HG03457 (cell line): ENCODE measurements around the gene BRDT.
"Not testable (repeated sequence)": the region's sequence is repeated elsewhere in the genome, so short reads cannot be mapped to it uniquely, and the experiment has no call there.

Experiments
- ATAC-seq: cut with Tn5 transposase; IDR thresholded peaks from one replicate; pipeline ENCODE4 v1.9.1; 2021; ENCODE audit warnings: moderate number of reproducible peaks; ENCODE audit not compliant: unreplicated experiment

The BRDT gene

GRCh38 chr1:91981996-91982609, 32.9 kb downstream of the BRDT start:
- ATAC-seq = no peak

DNA sequence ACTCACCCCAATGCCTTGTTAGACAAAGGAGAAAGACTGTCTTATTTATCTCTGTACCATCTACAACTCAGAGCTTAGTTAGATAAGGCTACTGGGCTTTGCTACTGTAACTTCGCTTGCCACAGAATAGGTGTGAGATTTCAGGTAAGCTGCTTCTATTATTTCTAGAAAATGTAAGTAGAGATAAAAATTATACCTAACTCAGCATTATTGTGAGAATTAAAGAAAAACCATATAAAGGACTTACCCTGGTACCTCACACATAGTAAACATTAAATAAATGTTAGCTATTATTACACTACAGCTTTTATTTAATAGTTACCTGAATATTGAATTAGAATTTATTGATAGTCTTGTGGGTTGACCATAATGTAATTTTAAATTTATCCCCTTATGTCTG, 44.1 kb downstream of the BRDT start:
- ATAC-seq = no peak

DNA sequence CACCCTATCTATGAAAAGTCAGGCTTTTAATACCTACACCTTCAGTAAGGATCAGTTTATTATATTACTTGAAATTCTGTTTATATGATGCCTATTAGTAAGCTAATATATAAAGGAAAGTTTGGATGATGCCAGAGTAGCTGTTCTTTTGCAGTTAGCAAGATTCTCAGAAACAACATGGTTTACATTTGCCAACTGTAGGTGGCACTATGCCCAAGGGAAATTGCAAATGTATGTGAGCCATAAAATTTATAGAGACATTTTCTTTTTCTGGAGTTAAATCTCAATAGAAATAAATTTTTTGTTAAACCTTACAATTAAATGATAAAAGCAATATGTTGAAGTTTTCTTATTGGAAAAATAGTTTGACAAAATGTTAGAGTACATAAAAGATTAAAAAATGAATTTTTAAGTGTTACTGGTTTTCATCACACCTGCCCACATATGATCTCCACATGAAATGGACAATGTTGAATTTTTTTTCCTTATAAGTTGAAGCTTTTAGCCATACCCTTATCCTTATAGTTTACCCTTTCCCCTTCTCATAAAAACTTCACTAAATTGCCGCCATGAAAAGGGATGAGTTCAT, 48.5 kb downstream of the BRDT start:
- no peak for ATAC-seq

DNA sequence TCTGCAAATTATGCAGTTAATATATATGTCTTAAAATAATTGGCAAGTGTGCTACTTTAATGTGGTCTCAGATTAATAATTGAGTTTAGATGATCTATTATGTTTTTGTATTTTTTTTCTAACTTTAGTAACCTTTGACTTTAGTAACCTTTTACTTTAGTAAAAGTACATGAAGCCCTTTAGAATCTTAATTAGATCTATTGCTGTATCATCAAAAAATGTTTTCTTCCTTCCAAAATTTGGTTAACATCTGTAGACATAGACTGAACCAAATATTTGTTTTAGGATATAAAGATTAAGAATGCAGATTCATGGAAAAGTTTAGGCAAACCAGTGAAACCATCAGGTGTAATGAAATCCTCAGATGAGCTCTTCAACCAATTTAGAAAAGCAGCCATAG, 54.9 kb downstream of the BRDT start:
- no peak for ATAC-seq

- ATAC-seq = no peak
Measured at GRCh38 chr1:92013923-92014322, 64.7 kb downstream of the BRDT start.

DNA sequence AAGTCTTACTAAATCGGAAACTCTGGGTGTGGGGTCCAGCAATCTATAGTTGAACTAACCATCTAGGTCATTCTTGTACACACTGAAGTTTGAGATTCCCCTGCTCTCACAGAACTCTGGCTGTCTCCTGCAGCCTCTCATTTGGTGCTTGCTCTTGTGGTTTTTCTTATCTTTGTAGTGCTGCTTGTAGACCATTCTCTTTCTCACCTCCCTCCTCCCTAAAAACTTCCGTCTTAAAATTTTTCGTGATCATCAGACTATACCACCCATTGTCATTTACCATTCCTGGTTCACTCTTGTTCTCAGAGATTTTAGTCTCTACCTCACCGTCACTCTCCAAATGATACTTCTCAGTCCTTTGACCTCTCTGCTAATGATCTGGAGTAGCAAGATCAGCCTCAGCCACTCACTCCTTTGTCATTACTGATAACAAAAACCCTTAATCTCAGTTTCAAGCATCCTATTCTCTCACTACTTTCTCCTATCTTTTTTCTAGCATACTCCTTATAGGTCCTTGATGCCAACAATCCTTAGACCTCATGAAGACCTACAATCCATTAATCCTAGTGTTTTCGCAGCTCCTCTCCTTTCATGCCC, 67.6 kb downstream of the BRDT start:
- ATAC-seq = no peak

GRCh38 chr1:92017656-92018055, 68.5 kb downstream of the BRDT start:
- no peak for ATAC-seq

DNA sequence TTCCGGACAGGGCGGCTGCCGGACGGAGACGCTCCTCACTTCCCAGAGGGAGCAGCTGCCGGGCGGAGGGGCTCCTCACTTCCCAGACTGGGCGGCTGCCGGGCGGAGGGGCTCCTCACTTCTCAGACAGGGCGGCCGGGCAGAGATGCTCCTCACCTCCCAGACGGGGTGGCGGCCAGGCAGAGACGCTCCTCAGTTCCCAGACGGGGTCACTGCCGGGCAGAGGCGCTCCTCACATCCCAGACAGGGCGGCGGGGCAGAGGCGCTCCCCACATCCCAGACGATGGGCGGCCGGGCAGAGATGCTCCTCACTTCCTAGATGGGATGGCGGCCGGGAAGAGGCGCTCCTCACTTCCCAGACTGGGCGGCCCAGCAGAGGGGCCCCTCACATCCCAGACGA, 76.8 kb downstream of the BRDT start:
- ATAC-seq = not testable (repeated sequence)

GRCh38 chr1:92026806-92027205, 77.6 kb downstream of the BRDT start:
- no peak for ATAC-seq

DNA sequence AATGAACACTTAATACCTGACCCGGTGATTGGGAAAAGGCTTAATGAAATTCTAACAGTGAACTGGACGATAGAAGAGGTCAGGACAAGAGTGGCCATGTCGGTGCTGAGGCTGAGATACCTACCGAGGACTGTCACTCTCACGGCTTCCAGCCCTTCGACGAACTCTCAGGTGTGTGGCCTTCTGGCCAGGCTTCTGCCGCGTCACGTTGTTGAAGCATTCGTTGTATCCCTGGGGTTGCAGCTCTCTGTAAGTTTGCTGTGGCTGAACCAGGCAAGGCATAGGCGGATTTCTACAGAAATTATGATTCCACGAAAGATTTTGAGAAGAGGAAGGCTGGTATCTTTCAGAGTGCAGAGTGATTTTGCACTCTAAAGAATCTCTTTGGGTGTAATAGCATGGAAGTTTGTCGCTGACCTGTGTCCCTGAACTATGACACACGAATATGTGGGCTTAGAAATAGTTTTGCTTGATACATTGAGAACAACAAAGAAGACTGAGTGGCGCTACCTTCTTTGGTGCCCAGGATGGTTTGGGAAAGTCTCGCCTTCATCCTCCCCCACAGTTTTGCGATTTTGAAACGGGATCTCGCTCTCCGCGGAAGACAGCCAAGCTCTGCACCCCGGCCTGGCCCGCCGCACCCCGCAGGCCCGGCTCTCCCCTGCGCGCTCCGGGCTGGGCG, 80.2 kb downstream of the BRDT start:
- ATAC-seq = no peak

DNA sequence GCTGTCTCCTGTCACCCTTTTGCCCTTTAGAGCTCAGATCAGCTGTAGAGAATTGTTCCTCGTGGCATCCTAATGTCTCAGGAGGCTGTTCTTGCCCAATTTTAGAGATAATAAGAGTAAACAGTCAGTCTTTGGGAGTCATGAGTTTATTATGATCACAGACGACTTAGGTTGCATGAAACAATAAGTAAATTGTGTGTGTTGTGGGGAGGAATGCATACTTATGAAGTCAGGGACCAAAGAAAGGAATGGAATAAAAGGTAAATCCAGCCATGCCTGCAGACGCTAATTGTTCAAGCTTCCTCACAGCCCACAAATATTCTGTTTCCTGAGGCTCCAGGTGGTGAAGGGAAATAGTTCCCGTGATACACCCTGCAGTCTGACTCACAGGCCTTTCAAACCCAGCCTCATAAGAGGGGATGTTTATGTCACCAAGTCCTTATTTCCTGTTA, 81.5 kb downstream of the BRDT start:
- no peak for ATAC-seq

DNA sequence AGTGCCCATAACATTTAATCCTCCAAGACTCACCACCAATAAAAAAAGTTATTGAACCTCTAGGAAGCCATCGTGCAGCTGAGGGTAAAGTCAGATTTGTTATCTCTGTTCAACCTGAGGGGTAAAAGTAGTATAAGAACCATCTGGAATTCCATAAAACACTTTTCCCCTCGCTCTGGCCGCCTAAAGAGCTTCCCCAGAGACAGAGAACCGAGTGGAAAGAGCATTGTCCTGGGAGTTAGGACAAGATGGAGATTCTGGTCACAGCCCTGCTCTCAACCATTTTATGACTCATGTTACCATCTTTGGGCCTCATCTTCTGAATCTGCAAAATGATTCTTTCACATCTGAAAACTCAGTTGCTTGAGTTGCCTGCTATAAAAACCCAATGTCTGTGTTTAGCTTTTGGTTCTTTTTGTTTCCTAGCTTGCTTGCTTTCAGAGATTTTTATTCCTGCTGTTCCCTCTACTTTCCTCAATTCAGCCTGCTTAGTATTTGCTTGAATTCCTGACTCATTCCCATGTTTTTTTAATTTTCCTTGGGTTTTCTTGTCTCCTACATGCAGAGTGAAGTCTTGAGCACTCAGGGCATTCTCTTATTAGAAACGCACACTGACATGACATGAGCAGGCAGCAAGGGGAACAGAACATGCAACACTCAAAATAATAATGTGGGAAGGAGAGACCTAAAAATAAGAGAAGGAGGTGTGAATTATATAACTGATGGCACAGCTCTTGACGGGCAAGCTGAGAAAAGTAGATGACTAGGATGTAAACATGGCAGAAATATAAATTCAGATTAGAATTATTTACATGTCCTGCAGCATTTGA, 82.3 kb downstream of the BRDT start:
- ATAC-seq = no peak

DNA sequence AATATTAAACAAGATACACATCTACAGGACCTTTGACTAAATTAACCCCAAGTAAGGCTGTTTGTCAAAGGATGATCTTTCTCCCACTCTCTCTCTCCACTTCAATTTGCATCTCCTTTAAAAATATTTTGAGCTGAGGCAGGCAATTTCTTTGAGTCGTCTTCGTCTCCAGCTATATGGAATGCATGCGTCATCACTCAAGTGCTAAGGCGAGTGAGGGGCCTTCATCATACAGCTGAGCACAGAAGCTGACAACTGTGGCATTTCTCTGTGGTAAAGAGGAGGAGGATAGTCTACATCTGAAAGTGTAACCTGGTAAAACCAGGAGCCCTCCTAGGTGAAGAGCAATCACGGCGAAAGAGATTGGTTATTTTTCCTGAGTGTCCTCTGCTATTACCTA, 88.2 kb downstream of the BRDT start:
- no peak for ATAC-seq

DNA sequence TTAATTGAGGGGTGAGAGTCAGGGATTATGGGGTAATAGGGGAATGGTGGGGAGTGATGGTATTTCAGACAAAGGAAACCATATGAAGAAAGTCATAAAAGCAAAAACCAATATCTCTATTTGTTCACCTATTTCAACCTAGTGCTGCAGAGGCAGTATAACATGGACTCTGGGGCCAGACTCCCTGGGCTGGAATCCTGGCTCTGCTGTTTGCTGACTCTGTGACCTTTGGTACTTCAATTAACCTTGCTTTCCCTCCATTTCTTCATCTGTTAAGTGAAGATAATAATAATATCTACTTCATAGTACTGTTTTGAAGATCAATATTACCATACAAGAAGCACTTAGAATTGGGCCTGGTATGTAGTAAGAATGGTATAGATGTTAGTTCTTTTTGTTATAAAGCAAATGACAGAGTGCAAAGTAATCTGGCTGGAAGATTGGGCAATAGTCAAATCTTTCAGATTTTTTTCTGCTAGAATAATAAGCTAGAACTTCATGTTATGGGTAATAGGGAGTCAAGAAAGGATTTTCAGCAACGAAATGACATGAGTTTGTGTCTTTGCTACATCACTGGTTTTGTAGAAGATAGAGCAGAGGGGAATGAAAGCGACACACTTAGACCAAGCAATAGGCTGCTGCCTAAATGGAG, 89.6 kb downstream of the BRDT start:
- ATAC-seq = no peak

DNA sequence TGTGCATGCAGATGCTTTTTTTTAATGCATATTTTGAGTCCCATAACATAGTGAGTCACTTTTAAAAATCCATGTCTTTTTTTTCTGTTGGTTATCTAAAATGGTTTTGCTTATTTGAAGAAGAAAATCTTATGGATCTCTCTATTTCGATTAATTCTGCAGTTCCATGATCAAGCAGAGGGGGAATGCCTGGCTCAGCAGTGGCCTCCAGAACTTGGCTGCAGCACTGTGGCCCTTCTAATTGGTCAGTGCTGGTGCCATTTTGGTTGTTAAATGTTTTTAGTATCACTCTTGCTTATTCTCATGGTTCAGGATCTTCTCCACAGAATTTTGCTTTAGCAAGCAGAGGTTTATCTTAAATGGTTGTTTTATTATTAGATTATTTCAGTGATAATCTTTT, 91.8 kb downstream of the BRDT start:
- ATAC-seq = no peak

DNA sequence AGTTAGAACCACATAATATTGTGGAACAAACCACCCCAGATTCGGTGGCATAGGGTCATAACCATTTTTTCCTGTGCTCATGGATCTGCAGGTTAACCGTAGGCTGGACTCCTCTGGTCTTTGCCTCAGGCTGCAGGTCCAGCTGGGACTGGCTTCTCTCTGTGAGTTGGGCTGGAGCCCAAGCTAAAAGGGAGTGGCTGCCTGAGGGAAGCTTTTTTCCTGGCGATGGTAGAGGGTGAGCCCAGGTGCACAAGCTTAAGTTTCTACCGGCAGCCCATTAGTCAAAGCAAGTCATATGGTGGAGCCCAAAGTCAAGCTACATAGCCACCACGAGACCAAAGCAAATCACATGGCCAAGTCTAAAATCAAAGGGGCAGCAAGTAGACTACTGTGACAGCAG, 94.4 kb downstream of the BRDT start:
- ATAC-seq = no peak

- ATAC-seq = no peak
Measured at GRCh38 chr1:92045766-92046495, 96.7 kb downstream of the BRDT start.

DNA sequence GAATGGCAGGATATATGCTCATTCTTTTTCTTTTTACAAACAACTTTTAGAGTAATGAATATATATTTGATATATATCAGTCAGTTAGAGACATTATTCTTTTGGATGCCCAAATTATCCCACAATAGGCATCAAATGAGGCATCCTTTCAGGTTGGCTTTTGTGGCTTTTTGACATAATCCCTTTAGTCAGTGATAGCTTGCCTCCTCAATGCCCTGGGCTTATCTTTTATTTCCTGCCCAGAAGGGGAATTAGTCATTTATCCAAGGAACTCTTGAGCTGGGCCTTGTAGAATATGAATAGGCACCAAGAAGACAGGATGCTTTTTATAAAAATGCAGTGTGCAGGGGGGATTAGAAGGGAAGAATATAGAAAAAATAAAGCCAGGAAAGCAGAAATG, 102.7 kb downstream of the BRDT start:
- ATAC-seq = no peak
